ENCODE results near the gene BAZ1B. TPM values are rescaled to one million over a fixed set of nuclear protein-coding genes. Genes with fewer than 3 reads are reported as not detected.
"Not testable (repeated sequence)": the region's sequence is repeated elsewhere in the genome, so short reads cannot be mapped to it uniquely, and the experiment has no call there.

The BAZ1B gene
- polyA plus RNA-seq, 1 donor from 2014 or later, result 35.0 TPM

GRCh38 chr7:73539709-73540108 lies 17.6 kb upstream of the BAZ1B start:
- no peaks in the 10 kb centered on the region for H3K79me2 ChIP-seq (replicated peaks; ENCODE audit: insufficient read depth, low read length)
- H3K27me3 ChIP-seq (ENCODE audit: insufficient read depth, low read depth, low read length), result no peaks in the 10 kb centered on the region
- no peaks in the 10 kb centered on the region for H4K20me1 ChIP-seq (ENCODE audit: insufficient read depth)
- no peak overlapping the region for H3K9ac ChIP-seq (ENCODE audit: low read length)
- no peak overlapping the region for H3K4me2 ChIP-seq (ENCODE audit: low read length)
- H3K9me2 ChIP-seq (ENCODE audit: insufficient read depth, low read length), result no peaks in the 10 kb centered on the region
- H3K4me3 ChIP-seq (ENCODE audit: low read length), result no peak overlapping the region
- H3F3A ChIP-seq (ENCODE audit: insufficient read depth, low read length, poor library complexity, severe bottlenecking), result no peaks in the 10 kb centered on the region
- H2AFZ ChIP-seq (ENCODE audit: low read depth, low read length), result no peak overlapping the region
- no peaks in the 10 kb centered on the region for H3K9me3 ChIP-seq (ENCODE audit: low read length)
- no peak overlapping the region for H3K27ac ChIP-seq (ENCODE audit: low read length)
- no peaks in the 10 kb centered on the region for H3K36me3 ChIP-seq (ENCODE audit: insufficient read depth, low read length)
- TF ChIP-seq RAD21 (conservative IDR thresholded peaks at IDR 0.05) (no peak), POLR2AphosphoS5 (IDR thresholded peaks at IDR 0.05) (no peak), REST (IDR thresholded peaks at IDR 0.05; ENCODE audit: borderline replicate concordance) (no peak), EZH2 (IDR thresholded peaks at IDR 0.05; ENCODE audit: borderline replicate concordance, insufficient read depth, low read length, poor library complexity, severe bottlenecking) (no peak), CTCF (IDR thresholded peaks at IDR 0.05; ENCODE audit: poor library complexity, severe bottlenecking) (no peak)

GRCh38 chr7:73538510-73538909 lies 16.4 kb upstream of the BAZ1B start:
- not testable (repeated sequence) for H3K9ac ChIP-seq (ENCODE audit: low read length); H3K27ac ChIP-seq (ENCODE audit: low read length); H3K4me2 ChIP-seq (ENCODE audit: low read length); H3K4me3 ChIP-seq (ENCODE audit: low read length); H3K9me3 ChIP-seq (ENCODE audit: low read length); H3K9me2 ChIP-seq (ENCODE audit: insufficient read depth, low read length); H3F3A ChIP-seq (ENCODE audit: insufficient read depth, low read length, poor library complexity, severe bottlenecking); H4K20me1 ChIP-seq (ENCODE audit: insufficient read depth); H3K79me2 ChIP-seq (replicated peaks; ENCODE audit: insufficient read depth, low read length); H2AFZ ChIP-seq (ENCODE audit: low read depth, low read length); H3K36me3 ChIP-seq (ENCODE audit: insufficient read depth, low read length); H3K27me3 ChIP-seq (ENCODE audit: insufficient read depth, low read depth, low read length)

GRCh38 chr7:73537051-73537450 lies 15.0 kb upstream of the BAZ1B start:
- TF ChIP-seq TAF1 (IDR thresholded peaks at IDR 0.05; ENCODE audit: low read depth), result no peak
- TF ChIP-seq MXI1 (conservative IDR thresholded peaks at IDR 0.05; ENCODE audit: poor library complexity, severe bottlenecking), result no peak
- no peak for TF ChIP-seq POLR2AphosphoS5 (IDR thresholded peaks at IDR 0.05)
- no peak for TF ChIP-seq RAD21 (conservative IDR thresholded peaks at IDR 0.05)
- TF ChIP-seq EP300 (conservative IDR thresholded peaks at IDR 0.05; ENCODE audit: poor library complexity, severe bottlenecking), result no peak
- TF ChIP-seq REST (IDR thresholded peaks at IDR 0.05; ENCODE audit: borderline replicate concordance), result no peak
- TF ChIP-seq SMC3 (conservative IDR thresholded peaks at IDR 0.05; ENCODE audit: poor library complexity), result no peak
- TF ChIP-seq EZH2 (IDR thresholded peaks at IDR 0.05; ENCODE audit: borderline replicate concordance, insufficient read depth, low read length, poor library complexity, severe bottlenecking), result no peak
- no peaks in the 10 kb centered on the region for H4K20me1 ChIP-seq (ENCODE audit: insufficient read depth)
- no peaks in the 10 kb centered on the region for H3K79me2 ChIP-seq (replicated peaks; ENCODE audit: insufficient read depth, low read length)
- no peak overlapping the region for H3K4me3 ChIP-seq (ENCODE audit: low read length)
- H3K9me3 ChIP-seq (ENCODE audit: low read length), result no peaks in the 10 kb centered on the region
- H2AFZ ChIP-seq (ENCODE audit: low read depth, low read length), result no peak overlapping the region
- no peak overlapping the region for H3K27ac ChIP-seq (ENCODE audit: low read length)
- H3K9me2 ChIP-seq (ENCODE audit: insufficient read depth, low read length), result no peaks in the 10 kb centered on the region
- no peaks in the 10 kb centered on the region for H3K36me3 ChIP-seq (ENCODE audit: insufficient read depth, low read length)
- H3K4me2 ChIP-seq (ENCODE audit: low read length), result no peak overlapping the region
- no peaks in the 10 kb centered on the region for H3K27me3 ChIP-seq (ENCODE audit: insufficient read depth, low read depth, low read length)
- no peaks in the 10 kb centered on the region for H3F3A ChIP-seq (ENCODE audit: insufficient read depth, low read length, poor library complexity, severe bottlenecking)
- H3K9ac ChIP-seq (ENCODE audit: low read length), result no peak overlapping the region
